ENCODE results near the gene WFS1. TPM values are rescaled to one million over a fixed set of nuclear protein-coding genes. Genes with fewer than 3 reads are reported as not detected.

Gene WFS1
- total and polyA plus RNA-seq, 9 donors = 33.2 to 174 (median 126) TPM

GRCh38 chr4:6222761-6223292 lies 46.8 kb upstream of the WFS1 start:
- 53 to 60% (median 55%) methylated on average over 10 of the region's 10 CpGs for WGBS, 3 donors
- TF ChIP-seq POLR2A (IDR thresholded peaks at IDR 0.05) (no peak), EP300 (IDR thresholded peaks at IDR 0.05) (no peak), CTCF (IDR thresholded peaks at IDR 0.05) (no peak)

GRCh38 chr4:6224735-6225134 lies 44.9 kb upstream of the WFS1 start:
- DNase-seq = no peak
- TF ChIP-seq CTCF (IDR thresholded peaks at IDR 0.05) (no peak), POLR2A (IDR thresholded peaks at IDR 0.05) (no peak), EP300 (IDR thresholded peaks at IDR 0.05) (no peak)
- peaks cover 1% of the 10 kb centered on the region for H3K4me1 ChIP-seq (ENCODE audit: insufficient read depth)
- H3K4me3 ChIP-seq = no peak overlapping the region
- no peak overlapping the region for H3K27ac ChIP-seq
- intact Hi-C loops (cut with DNase I) = no loop called here
- H3K9me3 ChIP-seq = peaks cover 0 to 5% of the 10 kb centered on the region in 2 donors
- no peaks in the 10 kb centered on the region for H3K27me3 ChIP-seq
- no peaks in the 10 kb centered on the region for H3K36me3 ChIP-seq
- 63 to 77% (median 65%) methylated on average over 3 of the region's 3 CpGs for WGBS, 3 donors

More at GRCh38 chr4:6222761-6223292, 46.8 kb upstream of the WFS1 start:
- Histone ChIP-seq H3K4me3 (no peak overlapping the region), H3K4me1 (ENCODE audit: insufficient read depth) (peaks cover 1% of the 10 kb centered on the region), H3K27me3 (no peaks in the 10 kb centered on the region), H3K36me3 (no peaks in the 10 kb centered on the region), H3K9me3 (peaks cover 0 to 5% of the 10 kb centered on the region in 2 donors), H3K27ac (no peak overlapping the region)
- intact Hi-C loops (cut with DNase I) = no loop called here
- no peak for DNase-seq

GRCh38 chr4:6225469-6225868 lies 44.2 kb upstream of the WFS1 start:
- Histone ChIP-seq H3K36me3 (no peaks in the 10 kb centered on the region), H3K9me3 (peaks cover 0 to 5% of the 10 kb centered on the region in 2 donors), H3K4me1 (ENCODE audit: insufficient read depth) (peaks cover 1% of the 10 kb centered on the region), H3K27ac (no peak overlapping the region), H3K27me3 (no peaks in the 10 kb centered on the region), H3K4me3 (no peak overlapping the region)
- DNase-seq = no peak
- TF ChIP-seq POLR2A (IDR thresholded peaks at IDR 0.05) (no peak), CTCF (IDR thresholded peaks at IDR 0.05) (no peak), EP300 (IDR thresholded peaks at IDR 0.05) (no peak)
- WGBS, 3 donors = 32 to 45% (median 36%) methylated on average over 7 of the region's 7 CpGs
- intact Hi-C loops (cut with DNase I) = no loop called here

- intact Hi-C loops (cut with DNase I) = no loop called here
- H3K4me3 ChIP-seq = no peak overlapping the region
- H3K9me3 ChIP-seq = peaks cover 0 to 5% of the 10 kb centered on the region in 2 donors
- no peaks in the 10 kb centered on the region for H3K4me1 ChIP-seq (ENCODE audit: insufficient read depth)
- no peak overlapping the region for H3K27ac ChIP-seq
- TF ChIP-seq POLR2A (IDR thresholded peaks at IDR 0.05) (no peak), EP300 (IDR thresholded peaks at IDR 0.05) (no peak), CTCF (IDR thresholded peaks at IDR 0.05) (no peak)
- H3K27me3 ChIP-seq = no peaks in the 10 kb centered on the region
- WGBS, 3 donors = 76 to 92% (median 90%) methylated on average over 7 of the region's 7 CpGs
- H3K36me3 ChIP-seq = no peaks in the 10 kb centered on the region
- no peak for DNase-seq
Observed at GRCh38 chr4:6226506-6226905, 43.1 kb upstream of the WFS1 start.
